NCI-H128 (cell line): ENCODE measurements around the gene IGF2R.
"Not testable (repeated sequence)": the region's sequence is repeated elsewhere in the genome, so short reads cannot be mapped to it uniquely, and the experiment has no call there.

Source experiments
- DNase-seq: peaks from one replicate; lab custom pipeline; 2025; ENCODE audit not compliant: unreplicated experiment; lab: John Stamatoyannopoulos, UW

The IGF2R gene

DNA sequence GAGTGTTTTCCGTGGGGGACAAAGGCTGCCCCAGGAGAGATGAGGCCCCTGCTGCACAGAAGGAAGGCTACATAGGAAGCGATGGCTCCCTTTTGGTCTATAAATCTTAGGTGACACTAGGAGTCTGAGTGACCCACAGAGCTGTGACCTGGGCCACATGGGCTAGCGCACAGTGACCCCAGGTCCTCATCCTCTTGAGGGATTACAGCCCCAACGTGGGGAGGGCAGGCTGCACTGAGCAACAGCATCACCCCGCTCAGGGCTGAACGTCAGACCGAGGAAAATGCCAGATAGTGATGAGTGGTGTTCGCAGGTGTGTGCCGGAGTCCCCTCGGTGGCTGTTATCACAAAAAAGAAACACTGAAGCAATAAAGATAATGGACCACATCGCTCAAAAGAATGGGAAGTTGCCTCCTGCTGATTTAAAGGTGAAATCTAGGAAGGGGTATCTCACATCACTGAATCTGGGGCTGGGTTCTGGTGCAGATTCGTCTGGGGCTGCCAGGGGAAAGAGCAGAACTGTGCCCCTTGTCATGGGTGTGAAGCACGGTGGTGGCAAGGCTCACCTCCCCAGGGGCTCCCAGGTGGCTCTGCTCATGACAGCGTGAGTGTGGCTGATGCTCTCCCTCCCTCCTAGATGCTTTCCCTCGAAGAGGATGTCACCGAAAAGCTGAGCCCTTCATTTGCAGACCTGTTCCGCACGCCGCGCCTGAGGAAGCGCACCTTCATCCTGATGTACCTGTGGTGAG, 167.2 kb downstream of the IGF2R start:
- DNase-seq: no peak

DNA sequence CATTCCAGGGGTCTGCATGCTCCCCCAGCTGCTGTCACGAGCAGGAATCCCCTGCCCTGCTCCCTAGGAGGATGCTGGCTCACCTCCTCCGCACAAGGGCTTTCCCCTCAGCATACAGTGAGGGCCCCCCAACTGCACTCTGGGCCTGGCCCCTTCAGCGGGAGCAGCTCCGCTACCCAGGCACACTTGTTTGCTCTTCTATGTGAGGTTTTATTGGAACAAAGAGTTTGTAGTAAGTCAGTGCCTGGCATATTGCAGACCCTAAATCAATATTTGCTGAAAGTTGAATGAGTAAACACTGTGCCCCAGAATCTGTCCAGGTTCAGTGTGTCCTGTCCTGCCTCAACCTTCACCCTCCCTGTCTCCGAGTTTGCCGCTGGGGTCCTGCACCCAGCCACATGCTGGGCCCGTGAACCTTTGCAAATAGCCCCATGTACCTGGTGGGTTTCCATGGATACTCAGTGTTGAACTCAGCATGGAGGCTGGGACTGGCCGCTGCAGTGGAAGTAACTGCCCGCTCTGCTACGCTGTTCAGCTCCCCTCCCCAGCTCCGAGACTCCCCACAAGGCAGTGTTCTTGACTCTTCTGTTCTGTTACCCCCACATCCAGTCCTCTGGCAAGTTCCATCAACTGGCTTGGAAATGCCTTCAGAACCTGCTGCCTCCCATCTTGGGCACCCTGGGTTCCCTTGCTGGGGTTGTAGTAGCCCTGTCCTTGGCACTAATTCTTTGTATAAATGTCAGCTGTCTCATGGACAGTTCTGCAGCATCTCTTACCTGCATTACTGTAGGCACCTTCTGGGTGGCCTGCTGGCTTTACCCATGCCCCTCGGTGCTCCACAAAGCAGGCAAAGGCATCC, 168.5 kb downstream of the IGF2R start:
- no peak for DNase-seq

DNA sequence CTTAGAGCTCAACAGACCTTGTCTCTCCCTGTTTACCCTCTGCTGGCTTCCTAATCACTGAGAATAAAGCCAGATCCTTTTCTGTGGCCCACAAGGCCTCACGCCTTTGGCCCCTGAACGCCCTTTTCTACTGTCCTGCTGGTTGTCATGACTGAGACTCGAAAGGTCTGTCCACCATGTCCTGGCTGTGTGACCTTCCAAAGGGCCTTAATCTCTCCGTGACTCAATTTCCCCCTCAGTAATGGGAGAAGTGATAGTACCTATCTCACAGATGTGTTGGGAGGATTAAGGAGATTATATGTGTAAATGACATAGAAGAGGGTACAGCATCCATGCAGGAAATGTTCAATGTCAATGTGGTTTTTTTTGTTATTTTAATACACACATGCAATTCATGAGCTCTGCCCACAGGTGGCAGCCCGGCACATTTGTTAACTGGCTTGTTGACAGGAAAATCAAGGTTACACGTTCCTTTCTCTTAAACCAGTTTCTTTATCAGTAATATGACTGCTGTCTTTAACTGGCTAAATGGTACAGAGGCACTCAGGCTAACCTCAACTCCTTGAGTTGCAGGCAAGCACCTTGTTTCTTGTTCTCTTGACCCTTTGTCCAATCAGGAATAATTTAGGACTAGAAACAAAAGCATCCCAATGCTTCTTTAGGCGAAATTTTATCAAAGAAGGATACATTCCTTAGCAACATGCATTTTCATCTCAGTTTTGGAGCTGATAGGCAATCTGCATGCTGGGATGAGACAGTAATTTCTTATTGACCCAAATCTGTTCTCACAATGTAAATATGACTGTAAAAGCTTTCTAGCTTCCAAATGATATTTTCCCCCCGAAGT, 169.3 kb downstream of the IGF2R start:
- DNase-seq: no peak

DNA sequence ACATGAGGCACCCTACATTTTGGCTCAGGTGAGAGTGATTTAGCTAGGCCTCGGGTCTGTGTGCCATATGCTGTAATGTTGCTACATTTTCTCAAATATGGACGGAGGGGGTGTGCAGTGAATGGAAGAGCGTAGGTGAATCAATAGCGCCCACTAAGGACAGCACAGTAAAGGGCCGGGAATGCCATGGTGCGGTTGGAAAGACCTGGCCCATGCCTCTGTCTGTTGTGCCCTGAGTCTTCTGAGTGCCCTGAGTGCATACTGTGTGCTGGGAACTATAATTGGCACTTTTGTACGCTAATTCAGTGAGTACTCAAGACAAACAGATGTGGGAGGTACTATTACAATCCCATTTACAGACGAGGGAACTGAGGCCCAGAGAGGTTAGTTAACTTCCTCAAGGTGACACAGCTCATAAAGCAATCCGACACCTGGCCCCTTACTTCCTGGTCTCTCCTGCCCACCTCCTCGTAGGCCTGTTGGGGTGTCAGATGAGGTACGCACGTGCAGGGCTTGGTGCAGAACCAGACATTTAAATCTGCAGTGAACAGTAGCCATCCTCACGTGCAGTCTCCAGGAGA, 170.0 kb downstream of the IGF2R start:
- DNase-seq: no peak

DNA sequence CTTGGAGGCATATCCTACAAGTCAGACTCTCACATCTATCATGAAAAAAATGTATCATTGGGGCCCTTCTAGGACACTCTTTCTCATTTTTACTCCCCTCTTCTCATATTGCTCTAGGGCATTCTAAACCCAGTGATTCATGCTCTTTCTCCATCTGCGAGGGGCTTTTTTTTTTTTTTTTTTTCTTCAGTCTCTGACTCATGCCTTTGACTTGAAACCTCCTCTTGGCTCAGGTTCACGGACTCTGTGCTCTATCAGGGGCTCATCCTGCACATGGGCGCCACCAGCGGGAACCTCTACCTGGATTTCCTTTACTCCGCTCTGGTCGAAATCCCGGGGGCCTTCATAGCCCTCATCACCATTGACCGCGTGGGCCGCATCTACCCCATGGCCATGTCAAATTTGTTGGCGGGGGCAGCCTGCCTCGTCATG, 170.6 kb downstream of the IGF2R start:
- DNase-seq: no peak

DNA sequence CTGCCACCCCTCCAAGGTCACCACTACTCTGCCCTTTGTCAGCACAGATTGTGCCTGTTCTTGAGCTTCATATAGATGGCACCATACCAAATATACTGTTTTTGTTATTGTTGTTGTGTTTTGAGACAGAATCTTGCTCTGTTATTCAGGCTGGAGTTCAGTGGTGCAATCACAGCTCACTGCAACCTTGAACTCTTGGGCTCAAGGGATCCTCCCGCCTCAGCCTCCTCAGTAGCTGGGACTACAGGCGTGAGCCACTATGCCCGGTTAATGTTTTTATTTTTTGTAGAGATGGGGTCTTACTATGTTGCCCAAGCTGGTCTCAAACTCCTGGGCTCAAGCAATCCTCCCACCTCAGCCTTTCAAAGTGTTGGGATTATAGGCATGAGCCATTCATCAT, 171.6 kb downstream of the IGF2R start:
- not testable (repeated sequence) for DNase-seq

DNA sequence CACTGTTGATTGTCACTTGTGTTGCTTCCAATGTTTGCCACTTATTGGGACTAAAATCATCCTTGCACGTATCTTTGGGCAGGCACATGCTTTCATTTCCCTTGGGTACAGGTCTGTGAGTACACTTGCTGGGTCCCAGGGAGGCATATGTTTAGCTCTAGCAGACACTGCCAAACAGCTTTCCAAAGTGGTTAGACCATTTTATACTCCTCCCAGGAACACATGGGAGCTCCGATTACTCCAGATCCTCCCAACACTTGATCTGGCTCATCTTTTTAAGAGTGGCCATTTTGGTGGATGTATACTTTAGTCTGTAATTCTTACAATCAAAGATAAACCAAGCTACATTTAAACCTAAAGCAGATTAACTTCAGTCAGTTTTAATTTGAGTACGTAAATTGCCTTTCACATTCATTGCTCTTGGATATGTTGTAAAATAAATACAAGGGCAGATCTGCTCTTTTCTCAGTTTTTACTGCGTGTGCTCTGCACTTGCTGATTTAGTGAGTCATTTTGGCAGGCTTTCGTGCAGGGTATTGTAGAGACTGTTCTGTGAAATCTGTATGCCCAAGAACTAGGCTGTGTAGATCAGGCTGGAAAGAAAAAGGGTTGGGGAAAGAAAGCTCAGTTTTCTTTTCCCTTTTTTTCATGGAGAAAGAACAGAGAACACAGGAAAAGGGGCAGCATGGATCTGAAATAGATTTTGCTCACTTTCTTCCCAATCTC, 172.3 kb downstream of the IGF2R start:
- no peak for DNase-seq

DNA sequence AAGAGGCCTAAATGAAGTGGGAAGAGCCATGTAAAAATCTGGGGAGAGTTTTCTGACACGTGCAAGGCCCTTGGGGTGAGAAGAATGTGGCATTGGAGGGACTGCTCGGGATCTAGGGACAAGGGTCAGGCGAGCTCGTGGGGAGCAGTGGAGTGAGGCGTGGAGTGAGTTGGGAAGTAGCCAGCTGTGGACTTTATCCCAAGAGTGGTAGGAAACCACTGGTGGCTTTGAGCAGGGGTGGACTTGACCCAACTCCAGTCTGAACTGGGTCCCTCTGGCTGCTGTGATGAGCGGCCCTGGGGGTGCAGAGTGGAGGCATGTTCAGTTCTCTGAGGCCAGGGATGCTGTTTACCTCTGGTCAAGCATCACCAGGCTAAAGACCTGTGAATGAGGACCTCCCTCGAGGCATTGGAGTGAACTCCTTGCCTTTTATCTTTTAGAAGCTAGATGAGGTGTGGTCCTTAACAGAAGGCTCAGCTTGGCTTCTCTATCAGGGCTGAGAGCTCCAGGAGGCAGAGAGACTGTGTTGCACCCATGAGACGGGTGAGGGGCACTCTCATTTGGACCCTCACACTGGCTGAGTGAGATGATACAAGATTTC, 173.3 kb downstream of the IGF2R start:
- no peak for DNase-seq

DNA sequence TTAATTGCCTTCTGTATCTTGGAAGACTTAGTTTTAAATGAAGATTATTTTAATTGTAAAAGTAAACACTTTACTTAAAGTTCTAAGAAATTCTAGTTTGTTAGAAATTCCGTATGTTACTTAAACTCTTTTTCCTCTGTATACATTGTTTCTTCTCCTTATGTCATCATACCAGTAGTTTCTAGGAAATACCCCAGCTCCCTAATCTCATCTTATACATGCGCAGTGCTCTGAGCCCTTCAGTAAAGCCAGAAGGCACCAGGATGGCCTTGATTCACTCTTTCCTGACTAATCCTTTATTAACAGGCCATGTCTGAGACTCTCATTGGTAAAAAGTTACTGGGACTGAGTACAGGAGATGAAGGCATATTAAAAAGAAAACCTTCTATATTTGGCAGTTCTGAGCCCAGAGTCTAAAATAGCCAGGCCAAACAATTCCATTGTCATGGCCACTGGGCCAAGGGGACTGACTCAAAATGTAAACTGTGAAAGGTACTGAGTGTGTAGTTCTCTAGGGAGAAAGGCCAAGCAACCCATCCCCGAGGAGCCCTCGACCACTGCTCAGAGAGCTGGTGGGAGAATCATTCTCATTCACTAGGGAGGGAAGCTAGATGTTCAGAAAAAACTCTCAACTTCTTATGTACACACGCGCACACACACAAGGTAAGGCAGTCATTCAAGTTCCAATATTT, 177.7 kb downstream of the IGF2R start:
- DNase-seq: no peak

DNA sequence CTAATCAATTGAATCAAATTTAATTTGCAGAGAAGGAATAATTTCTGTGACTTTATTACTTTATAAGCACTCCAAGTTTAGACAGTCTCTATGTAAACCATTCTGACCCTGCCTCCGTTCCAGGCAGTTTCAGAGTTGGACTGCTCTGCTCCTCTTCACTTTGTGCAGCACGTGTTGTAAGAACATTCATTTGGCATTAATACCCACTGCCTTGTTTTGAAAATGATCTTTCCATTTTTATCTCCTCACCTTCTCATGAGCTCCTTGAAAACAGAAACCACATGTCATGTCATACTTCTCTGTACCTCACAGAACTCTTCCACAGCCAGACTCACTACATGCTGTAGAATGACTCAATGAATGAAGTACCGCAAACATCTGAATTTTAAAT, 178.3 kb downstream of the IGF2R start:
- no peak for DNase-seq

DNA sequence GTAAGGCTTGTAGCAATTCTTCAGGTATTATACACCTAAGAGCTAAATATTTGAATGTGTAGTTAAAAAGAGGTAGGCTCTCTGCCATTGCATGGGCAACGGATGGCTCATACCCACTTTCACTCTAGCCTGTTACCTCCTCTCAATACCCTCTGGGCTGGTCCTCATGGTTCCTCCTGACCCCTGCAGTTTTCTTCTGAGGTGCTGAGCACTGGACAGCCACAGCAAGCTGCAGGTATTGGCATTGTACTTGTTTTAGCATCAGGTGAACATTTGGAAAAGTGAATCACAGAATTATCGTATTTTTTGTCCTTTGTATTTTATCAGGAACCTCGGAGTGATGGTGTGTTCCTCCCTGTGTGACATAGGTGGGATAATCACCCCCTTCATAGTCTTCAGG, 185.6 kb downstream of the IGF2R start:
- DNase-seq: no peak

DNA sequence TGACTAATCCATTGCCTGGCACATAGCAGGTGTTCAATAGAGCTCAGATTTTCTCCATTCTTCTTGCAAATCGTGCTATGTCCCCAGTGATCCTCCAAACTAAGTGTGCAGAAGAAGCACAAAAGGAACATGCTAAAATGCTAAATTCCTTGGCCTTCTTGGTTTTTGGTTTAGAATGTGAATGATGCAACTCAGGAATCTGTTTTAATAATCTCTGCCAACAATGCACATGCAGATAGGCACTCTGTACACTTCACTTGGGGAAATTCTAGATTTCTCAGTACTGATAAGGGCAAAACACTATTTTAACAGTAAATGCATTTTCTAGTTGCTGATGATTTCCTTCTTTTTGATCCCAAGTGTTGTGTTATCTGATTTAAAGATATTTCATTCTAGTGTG, 188.0 kb downstream of the IGF2R start:
- DNase-seq: no peak

DNA sequence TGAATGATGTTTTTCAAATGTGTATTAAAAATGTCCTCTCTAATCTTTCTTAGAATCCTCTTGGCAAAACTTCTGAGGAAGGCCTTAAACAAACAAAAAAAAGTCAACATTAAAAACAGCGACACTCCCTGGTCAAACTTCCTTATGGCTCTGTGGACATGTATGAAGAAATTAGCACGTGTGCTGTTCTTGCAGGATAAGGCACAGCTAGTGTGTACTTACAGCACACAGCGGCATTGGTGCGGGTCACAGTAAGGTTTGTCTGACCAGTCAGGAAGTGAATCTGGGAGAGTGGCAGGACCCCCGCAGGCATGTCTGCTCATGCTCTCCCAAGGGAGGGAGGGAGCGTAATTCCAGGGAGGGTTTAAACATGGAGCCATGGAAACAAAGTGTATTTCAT, 191.6 kb downstream of the IGF2R start:
- no peak for DNase-seq
